Endothelial cell of hepatic sinusoid (primary cell): Measurements from ENCODE around the gene ZMYM3.
"Not testable (repeated sequence)": the region's sequence is repeated elsewhere in the genome, so short reads cannot be mapped to it uniquely, and the experiment has no call there.

Source experiments
- in situ Hi-C: cut with HindIII; loops from 2 replicates; pipeline ENCODE4 v1.10.0; 2017; ENCODE audit warnings: low sequenced_read_pairs

Gene ZMYM3

GRCh38 chrX:71254092-71254963 lies at the start of gene ZMYM3:
TSS of gene ZMYM3 (minus strand) at chrX:71254140. CDS start at chrX:71253255, 885 bp downstream.
- in situ Hi-C loops: no loop called here

- in situ Hi-C loops: no loop called here
These were observed 48.7 kb upstream of the ZMYM3 start for GRCh38 chrX:71302461-71303213.

GRCh38 chrX:71301195-71301924 lies 47.4 kb upstream of the ZMYM3 start, which contains the start of gene ITGB1BP2:
TSS of gene ITGB1BP2 (plus strand) at chrX:71301750. CDS start at chrX:71301807, 57 bp downstream.
- in situ Hi-C loops: no loop called here

GRCh38 chrX:71300495-71300894 lies 46.6 kb upstream of the ZMYM3 start:
- in situ Hi-C loops: not testable (repeated sequence)

- in situ Hi-C loops: not testable (repeated sequence)
These were observed 46.1 kb upstream of the ZMYM3 start for GRCh38 chrX:71300064-71300463.

- in situ Hi-C loops: no loop called here
These were observed 44.2 kb upstream of the ZMYM3 start for GRCh38 chrX:71298119-71298518.

- in situ Hi-C loops: no loop called here
These were observed 42.9 kb upstream of the ZMYM3 start for GRCh38 chrX:71296806-71297205.

GRCh38 chrX:71292669-71293365 lies 38.9 kb upstream of the ZMYM3 start:
- in situ Hi-C loops: no loop called here

GRCh38 chrX:71291381-71291780 lies 37.4 kb upstream of the ZMYM3 start:
- in situ Hi-C loops: no loop called here

- in situ Hi-C loops: no loop called here
These were observed 32.0 kb upstream of the ZMYM3 start for GRCh38 chrX:71285929-71286328.

- in situ Hi-C loops: no loop called here
These were observed 29.6 kb upstream of the ZMYM3 start, which contains the start of gene NONO for GRCh38 chrX:71283403-71284143. TSS of gene NONO (plus strand) at chrX:71283635. CDS start at chrX:71290638, 7,003 bp downstream.

- in situ Hi-C loops: no loop called here
These were observed 28.8 kb upstream of the ZMYM3 start for GRCh38 chrX:71282514-71283402.

- in situ Hi-C loops: not testable (repeated sequence)
These were observed 27.4 kb upstream of the ZMYM3 start for GRCh38 chrX:71281300-71281699.

- in situ Hi-C loops: not testable (repeated sequence)
These were observed 18.4 kb upstream of the ZMYM3 start for GRCh38 chrX:71272313-71272712.

GRCh38 chrX:71269801-71270395 lies 16.0 kb upstream of the ZMYM3 start:
- in situ Hi-C loops: no loop called here

GRCh38 chrX:71268624-71269023 lies 14.7 kb upstream of the ZMYM3 start:
- in situ Hi-C loops: not testable (repeated sequence)

GRCh38 chrX:71256856-71257255 lies 2.9 kb upstream of the ZMYM3 start:
- in situ Hi-C loops: no loop called here

- in situ Hi-C loops: no loop called here
These were observed 2.1 kb upstream of the ZMYM3 start for GRCh38 chrX:71256051-71256450.
